Activated T-cell treated with anti-CD3 and anti-CD28 coated beads for 1 hour (primary cell): ENCODE data around the gene LRRC17.
"Not testable (repeated sequence)": the region's sequence is repeated elsewhere in the genome, so short reads cannot be mapped to it uniquely, and the experiment has no call there.

ENCODE experiments used
- DNase-seq: peaks from one replicate; pipeline ENCODE4 v3.0.0-alpha.2; 2020; ENCODE audit warnings: low read depth

LRRC17 gene

GRCh38 chr7:102942181-102942866, 29.5 kb downstream of the LRRC17 start:
- no peak for DNase-seq

- DNase-seq = no peak
Observed at GRCh38 chr7:102942868-102943267, 30.1 kb downstream of the LRRC17 start.

GRCh38 chr7:102943423-102944169, 30.8 kb downstream of the LRRC17 start:
- no peak for DNase-seq

GRCh38 chr7:102944241-102944640, 31.4 kb downstream of the LRRC17 start:
- DNase-seq = no peak

GRCh38 chr7:102951839-102952238, 39.0 kb downstream of the LRRC17 start:
- DNase-seq = no peak

GRCh38 chr7:102953406-102953805, 40.6 kb downstream of the LRRC17 start:
- no peak for DNase-seq

- not testable (repeated sequence) for DNase-seq
Observed at GRCh38 chr7:102954359-102954758, 41.6 kb downstream of the LRRC17 start.

- DNase-seq = not testable (repeated sequence)
Observed at GRCh38 chr7:102958004-102958403, 45.2 kb downstream of the LRRC17 start.

- not testable (repeated sequence) for DNase-seq
Observed at GRCh38 chr7:102961993-102962392, 49.2 kb downstream of the LRRC17 start.

- no peak for DNase-seq
Observed at GRCh38 chr7:102966465-102966864, 53.7 kb downstream of the LRRC17 start.

- DNase-seq = no peak
Observed at GRCh38 chr7:102967798-102968197, 55.0 kb downstream of the LRRC17 start.

GRCh38 chr7:102973096-102973802, 60.4 kb downstream of the LRRC17 start:
- no peak for DNase-seq

GRCh38 chr7:102974366-102975236, 61.8 kb downstream of the LRRC17 start:
- DNase-seq = no peak

GRCh38 chr7:102975854-102976253, 63.1 kb downstream of the LRRC17 start:
- DNase-seq = no peak

- DNase-seq = no peak
Observed at GRCh38 chr7:102976493-102976892, 63.7 kb downstream of the LRRC17 start.

GRCh38 chr7:102977586-102977985, 64.8 kb downstream of the LRRC17 start:
- DNase-seq = not testable (repeated sequence)

- DNase-seq = no peak
Observed at GRCh38 chr7:102978284-102978683, 65.5 kb downstream of the LRRC17 start.

- no peak for DNase-seq
Observed at GRCh38 chr7:102979670-102980069, 66.9 kb downstream of the LRRC17 start.

- no peak for DNase-seq
Observed at GRCh38 chr7:102981451-102981850, 68.7 kb downstream of the LRRC17 start.

GRCh38 chr7:102982235-102982634, 69.4 kb downstream of the LRRC17 start:
- no peak for DNase-seq

GRCh38 chr7:102983602-102984001, 70.8 kb downstream of the LRRC17 start:
- DNase-seq = no peak
